GDM1 (cell line): Measurements from ENCODE around the gene RIPK4.
"Not testable (repeated sequence)": the region's sequence is repeated elsewhere in the genome, so short reads cannot be mapped to it uniquely, and the experiment has no call there.

ENCODE experiments used
- DNase-seq: peaks from one replicate; lab custom pipeline; 2025; lab: John Stamatoyannopoulos, UW

RIPK4 gene

GRCh38 chr21:41737651-41738324 is 29.1 kb downstream of the RIPK4 start:
- no peak for DNase-seq

GRCh38 chr21:41736423-41736822 is 30.4 kb downstream of the RIPK4 start:
- no peak for DNase-seq

- no peak for DNase-seq
Measured at GRCh38 chr21:41733951-41734689, 32.7 kb downstream of the RIPK4 start.

GRCh38 chr21:41731081-41731480 is 35.8 kb downstream of the RIPK4 start:
- no peak for DNase-seq

- DNase-seq, result no peak
Measured at GRCh38 chr21:41730367-41730765, 36.5 kb downstream of the RIPK4 start.

- DNase-seq, result no peak
Measured at GRCh38 chr21:41729701-41730366, 37.0 kb downstream of the RIPK4 start.

- DNase-seq, result no peak
Measured at GRCh38 chr21:41727784-41728763, 38.8 kb downstream of the RIPK4 start.

GRCh38 chr21:41726970-41727783 is 39.7 kb downstream of the RIPK4 start:
- no peak for DNase-seq

GRCh38 chr21:41726630-41726969 is 40.3 kb downstream of the RIPK4 start:
- no peak for DNase-seq

GRCh38 chr21:41726058-41726558 is 40.7 kb downstream of the RIPK4 start:
- no peak for DNase-seq

- no peak for DNase-seq
Measured at GRCh38 chr21:41725421-41726031, 41.3 kb downstream of the RIPK4 start.

GRCh38 chr21:41723835-41724234 is 43.0 kb downstream of the RIPK4 start:
- DNase-seq, result not testable (repeated sequence)

- no peak for DNase-seq
Measured at GRCh38 chr21:41722052-41723018, 44.5 kb downstream of the RIPK4 start.

- DNase-seq, result no peak
Measured at GRCh38 chr21:41720250-41720649, 46.6 kb downstream of the RIPK4 start.

- DNase-seq, result no peak
Measured at GRCh38 chr21:41719691-41720090, 47.2 kb downstream of the RIPK4 start.

GRCh38 chr21:41717573-41718330 is 49.1 kb downstream of the RIPK4 start:
- peak; percentile 17 for DNase-seq

- no peak for DNase-seq
Measured at GRCh38 chr21:41716751-41717150, 50.1 kb downstream of the RIPK4 start.

- no peak for DNase-seq
Measured at GRCh38 chr21:41715649-41716281, 51.1 kb downstream of the RIPK4 start.
